GM19395 (cell line): ENCODE measurements around the gene C11orf24.
"Not testable (repeated sequence)": the region's sequence is repeated elsewhere in the genome, so short reads cannot be mapped to it uniquely, and the experiment has no call there.

Experiments
- ATAC-seq: cut with Tn5 transposase; IDR thresholded peaks from one replicate; pipeline ENCODE4 v1.9.1; 2021; ENCODE audit warnings: mild to moderate bottlenecking, moderate library complexity; ENCODE audit not compliant: unreplicated experiment

The C11orf24 gene

GRCh38 chr11:68257477-68258362 lies 14.1 kb downstream of the C11orf24 start:
- ATAC-seq, result no peak

- no peak for ATAC-seq
Observed at GRCh38 chr11:68256331-68256741, 15.4 kb downstream of the C11orf24 start.

GRCh38 chr11:68255526-68255925 lies 16.2 kb downstream of the C11orf24 start:
- ATAC-seq, result no peak

- no peak for ATAC-seq
Observed at GRCh38 chr11:68254421-68254820, 17.4 kb downstream of the C11orf24 start.

GRCh38 chr11:68251765-68252164 lies 20.0 kb downstream of the C11orf24 start:
- ATAC-seq, result no peak

- ATAC-seq, result not testable (repeated sequence)
Observed at GRCh38 chr11:68244912-68245311, 26.9 kb downstream of the C11orf24 start.

- not testable (repeated sequence) for ATAC-seq
Observed at GRCh38 chr11:68243847-68244246, 27.9 kb downstream of the C11orf24 start.

GRCh38 chr11:68242616-68243015 lies 29.2 kb downstream of the C11orf24 start:
- ATAC-seq, result no peak

- ATAC-seq, result no peak
Observed at GRCh38 chr11:68231621-68232020, 40.2 kb downstream of the C11orf24 start.

- ATAC-seq, result no peak
Observed at GRCh38 chr11:68229601-68230000, 42.2 kb downstream of the C11orf24 start.

GRCh38 chr11:68226421-68226820 lies 45.4 kb downstream of the C11orf24 start:
- no peak for ATAC-seq

GRCh38 chr11:68224606-68225005 lies 47.2 kb downstream of the C11orf24 start:
- ATAC-seq, result no peak

- no peak for ATAC-seq
Observed at GRCh38 chr11:68223275-68223674, 48.5 kb downstream of the C11orf24 start.

GRCh38 chr11:68221406-68221805 lies 50.4 kb downstream of the C11orf24 start:
- no peak for ATAC-seq

- ATAC-seq, result no peak
Observed at GRCh38 chr11:68216171-68216938, 55.4 kb downstream of the C11orf24 start.

- ATAC-seq, result no peak
Observed at GRCh38 chr11:68215524-68216170, 56.1 kb downstream of the C11orf24 start.

- no peak for ATAC-seq
Observed at GRCh38 chr11:68215087-68215445, 56.7 kb downstream of the C11orf24 start.

- no peak for ATAC-seq
Observed at GRCh38 chr11:68214173-68215086, 57.3 kb downstream of the C11orf24 start.

GRCh38 chr11:68213555-68214172 lies 58.1 kb downstream of the C11orf24 start:
- peak; percentile 54 for ATAC-seq

GRCh38 chr11:68213135-68213515 lies 58.6 kb downstream of the C11orf24 start, which contains the start of gene KMT5B:
TSS of gene KMT5B (minus strand) at chr11:68213296. CDS start at chr11:68190076, 23,220 bp downstream.
- ATAC-seq, result peak; percentile 16
